22Rv1 (cell line): ENCODE measurements around the gene GLP2R.
A peak's percentile ranks its signal among the peaks of the same experiment; 100 is the strongest.

ENCODE experiments used
- CTCF ChIP-seq: fragments of 450-650 bp; IDR thresholded peaks from 2 replicates; pipeline ENCODE4 v1.5.1; 2017; ENCODE audit warnings: mild to moderate bottlenecking
- ZFX ChIP-seq: fragments of 450-650 bp; IDR thresholded peaks from 2 replicates; pipeline ENCODE4 v1.6.1; 2017; ENCODE audit warnings: antibody characterized with exemption, borderline replicate concordance

- TF ChIP-seq CTCF (peak; percentile 79), ZFX (no peak)
These were observed 99.0 kb downstream of the GLP2R start for GRCh38 chr17:9924735-9925191.
